ENCODE measurements around the gene SULT1A3. TPM values are rescaled to one million over a fixed set of nuclear protein-coding genes. Genes with fewer than 3 reads are reported as not detected.
"Not testable (repeated sequence)": the region's sequence is repeated elsewhere in the genome, so short reads cannot be mapped to it uniquely, and the experiment has no call there.

The SULT1A3 gene
- total RNA-seq, 1 experiment from 2014 or later = 8.3 TPM

DNA sequence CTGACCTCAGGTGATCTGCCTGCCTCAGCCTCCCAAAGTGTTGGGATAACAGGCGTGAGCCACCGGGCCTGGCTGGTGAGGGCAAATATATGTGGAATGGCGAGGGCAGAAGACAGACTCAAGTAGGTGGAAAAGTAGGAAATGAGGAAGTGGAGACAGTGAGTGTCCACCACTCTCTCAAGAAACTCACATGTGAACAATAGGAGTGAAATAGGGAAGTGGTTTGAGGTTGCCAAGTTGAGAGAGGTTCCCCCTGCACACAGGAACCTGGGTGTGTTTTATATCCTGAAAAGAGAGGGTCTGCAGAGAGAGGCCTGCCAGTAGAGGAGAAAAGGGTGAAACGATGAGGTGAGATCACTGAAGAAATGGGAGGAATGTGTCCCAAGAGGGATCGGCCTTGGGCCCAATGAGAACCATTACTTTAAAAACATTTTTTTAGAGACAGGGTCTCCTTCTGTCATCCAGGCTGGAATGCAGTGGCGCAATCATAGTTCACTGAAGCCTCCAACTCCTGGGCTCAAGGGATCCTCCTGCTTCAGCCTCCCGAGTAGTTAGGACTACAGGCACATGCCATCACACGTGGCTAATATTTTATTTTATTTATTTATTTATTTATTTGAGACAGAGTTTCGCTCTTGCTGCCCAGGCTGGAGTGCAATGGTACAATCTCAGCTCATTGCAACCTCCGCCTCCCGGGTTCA is 32.7 kb upstream of the SULT1A3 start (continued):
- TF ChIP-seq, protein P1, sequence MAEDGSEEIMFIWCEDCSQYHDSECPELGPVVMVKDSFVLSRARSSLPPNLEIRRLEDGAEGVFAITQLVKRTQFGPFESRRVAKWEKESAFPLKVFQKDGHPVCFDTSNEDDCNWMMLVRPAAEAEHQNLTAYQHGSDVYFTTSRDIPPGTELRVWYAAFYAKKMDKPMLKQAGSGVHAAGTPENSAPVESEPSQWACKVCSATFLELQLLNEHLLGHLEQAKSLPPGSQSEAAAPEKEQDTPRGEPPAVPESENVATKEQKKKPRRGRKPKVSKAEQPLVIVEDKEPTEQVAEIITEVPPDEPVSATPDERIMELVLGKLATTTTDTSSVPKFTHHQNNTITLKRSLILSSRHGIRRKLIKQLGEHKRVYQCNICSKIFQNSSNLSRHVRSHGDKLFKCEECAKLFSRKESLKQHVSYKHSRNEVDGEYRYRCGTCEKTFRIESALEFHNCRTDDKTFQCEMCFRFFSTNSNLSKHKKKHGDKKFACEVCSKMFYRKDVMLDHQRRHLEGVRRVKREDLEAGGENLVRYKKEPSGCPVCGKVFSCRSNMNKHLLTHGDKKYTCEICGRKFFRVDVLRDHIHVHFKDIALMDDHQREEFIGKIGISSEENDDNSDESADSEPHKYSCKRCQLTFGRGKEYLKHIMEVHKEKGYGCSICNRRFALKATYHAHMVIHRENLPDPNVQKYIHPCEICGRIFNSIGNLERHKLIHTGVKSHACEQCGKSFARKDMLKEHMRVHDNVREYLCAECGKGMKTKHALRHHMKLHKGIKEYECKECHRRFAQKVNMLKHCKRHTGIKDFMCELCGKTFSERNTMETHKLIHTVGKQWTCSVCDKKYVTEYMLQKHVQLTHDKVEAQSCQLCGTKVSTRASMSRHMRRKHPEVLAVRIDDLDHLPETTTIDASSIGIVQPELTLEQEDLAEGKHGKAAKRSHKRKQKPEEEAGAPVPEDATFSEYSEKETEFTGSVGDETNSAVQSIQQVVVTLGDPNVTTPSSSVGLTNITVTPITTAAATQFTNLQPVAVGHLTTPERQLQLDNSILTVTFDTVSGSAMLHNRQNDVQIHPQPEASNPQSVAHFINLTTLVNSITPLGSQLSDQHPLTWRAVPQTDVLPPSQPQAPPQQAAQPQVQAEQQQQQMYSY (CRISPR knock-in tag; IDR thresholded peaks at IDR 0.05) = no peak
- TF ChIP-seq, protein P2, sequence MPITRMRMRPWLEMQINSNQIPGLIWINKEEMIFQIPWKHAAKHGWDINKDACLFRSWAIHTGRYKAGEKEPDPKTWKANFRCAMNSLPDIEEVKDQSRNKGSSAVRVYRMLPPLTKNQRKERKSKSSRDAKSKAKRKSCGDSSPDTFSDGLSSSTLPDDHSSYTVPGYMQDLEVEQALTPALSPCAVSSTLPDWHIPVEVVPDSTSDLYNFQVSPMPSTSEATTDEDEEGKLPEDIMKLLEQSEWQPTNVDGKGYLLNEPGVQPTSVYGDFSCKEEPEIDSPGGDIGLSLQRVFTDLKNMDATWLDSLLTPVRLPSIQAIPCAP (CRISPR knock-in tag; IDR thresholded peaks at IDR 0.05) = no peak

DNA sequence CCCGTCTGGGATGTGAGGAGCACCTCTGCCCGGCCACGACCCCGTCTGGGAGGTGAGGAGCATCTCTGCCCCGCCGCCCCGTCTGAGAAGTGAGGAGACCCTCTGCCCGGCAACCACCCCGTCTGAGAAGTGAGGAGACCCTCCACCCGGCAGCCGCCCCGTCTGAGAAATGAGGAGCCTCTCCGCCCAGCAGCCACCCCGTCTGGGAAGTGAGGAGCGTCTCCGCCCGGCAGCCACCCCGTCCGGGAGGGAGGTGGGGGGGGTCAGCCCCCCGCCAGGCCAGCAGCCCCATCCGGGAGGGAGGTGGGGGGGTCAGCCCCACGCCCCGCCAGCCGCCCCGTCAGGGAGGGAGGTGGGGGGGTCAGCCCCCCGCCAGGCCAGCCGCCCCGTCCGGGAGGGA is 30.3 kb upstream of the SULT1A3 start:
- H3K4me3 Mint-ChIP-seq; H3K4me1 Mint-ChIP-seq; H3K27ac Mint-ChIP-seq; H3K9me3 Mint-ChIP-seq; POLR2A ChIA-PET; ATAC-seq; H3K36me3 Mint-ChIP-seq; DNase-seq (ENCODE audit: low spot score): not testable (repeated sequence)
- H3K27me3 Mint-ChIP-seq (ENCODE audit: low read depth) = peaks cover 24% of the 10 kb centered on the region
- CTCF ChIA-PET = interaction anchor here (1.9 kb wide), 1 partner anchor 57 kb away, joined by 6 read pairs; no protein-coding TSS in a partner anchor

DNA sequence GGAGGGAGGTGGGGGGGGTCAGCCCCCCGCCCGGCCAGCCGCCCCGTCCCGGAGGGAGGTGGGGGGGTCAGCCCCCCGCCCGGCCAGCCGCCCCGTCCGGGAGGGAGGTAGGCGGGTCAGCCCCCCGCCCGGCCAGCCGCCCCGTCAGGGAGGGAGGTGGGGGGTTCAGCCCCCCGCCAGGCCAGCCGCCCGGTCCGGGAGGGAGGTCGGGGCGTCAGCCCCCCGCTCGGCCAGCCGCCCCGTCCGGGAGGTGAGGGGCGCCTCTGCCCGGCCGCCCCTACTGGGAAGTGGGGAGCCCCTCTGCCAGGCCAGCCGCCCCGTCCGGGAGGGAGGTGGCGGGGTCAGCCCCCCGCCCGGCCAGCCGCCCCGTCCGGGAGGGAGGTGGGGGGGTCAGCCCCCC is 29.6 kb upstream of the SULT1A3 start:
- H3K36me3 Mint-ChIP-seq; POLR2A ChIA-PET; DNase-seq (ENCODE audit: low spot score); H3K27ac Mint-ChIP-seq; H3K4me1 Mint-ChIP-seq; H3K4me3 Mint-ChIP-seq; H3K9me3 Mint-ChIP-seq; CTCF ChIA-PET; ATAC-seq: not testable (repeated sequence)
- peaks cover 23% of the 10 kb centered on the region for H3K27me3 Mint-ChIP-seq (ENCODE audit: low read depth)

DNA sequence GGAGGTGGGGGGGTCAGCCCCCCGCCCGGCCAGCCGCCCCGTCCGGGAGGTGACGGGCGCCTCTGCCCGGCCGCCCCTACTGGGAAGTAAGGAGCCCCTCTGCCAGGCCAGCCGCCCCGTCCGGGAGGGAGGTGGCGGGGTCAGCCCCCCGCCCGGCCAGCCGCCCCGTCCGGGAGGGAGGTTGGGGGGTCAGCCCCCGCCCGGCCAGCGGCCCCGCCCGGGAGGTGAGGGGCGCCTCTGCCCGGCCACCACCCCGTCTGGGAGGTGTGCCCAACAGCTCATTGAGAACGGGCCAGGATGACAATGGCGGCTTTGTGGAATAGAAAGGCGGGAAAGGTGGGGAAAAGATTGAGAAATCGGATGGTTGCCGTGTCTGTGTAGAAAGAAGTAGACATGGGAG is 28.9 kb upstream of the SULT1A3 start:
- H3K4me3 Mint-ChIP-seq; H3K9me3 Mint-ChIP-seq; H3K4me1 Mint-ChIP-seq; POLR2A ChIA-PET; ATAC-seq; CTCF ChIA-PET; H3K36me3 Mint-ChIP-seq; DNase-seq (ENCODE audit: low spot score); H3K27ac Mint-ChIP-seq: not testable (repeated sequence)
- H3K27me3 Mint-ChIP-seq (ENCODE audit: low read depth) = peaks cover 18% of the 10 kb centered on the region

DNA sequence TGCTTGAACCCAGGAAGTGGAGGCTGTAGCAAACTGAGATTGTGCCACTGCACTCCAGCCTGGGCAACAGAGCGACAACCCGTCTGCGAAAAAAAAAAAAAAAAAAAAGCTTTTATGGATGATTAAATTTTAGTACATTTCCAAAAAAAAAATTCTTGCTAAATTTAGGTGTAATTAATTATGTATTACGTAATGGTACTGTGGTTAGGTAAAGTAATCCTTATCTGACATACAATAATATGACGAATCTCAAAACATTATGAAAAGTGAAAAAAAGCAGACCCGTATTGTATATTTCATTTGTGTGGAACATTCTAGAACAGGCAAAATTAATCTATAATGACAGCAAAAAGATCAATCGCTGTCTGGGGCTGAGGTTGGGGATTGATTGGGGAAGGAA is 26.0 kb upstream of the SULT1A3 start:
- H3K36me3 Mint-ChIP-seq = peaks cover 2% of the 10 kb centered on the region; the same call in 1 of the 2 replicates
- peaks cover 13% of the 10 kb centered on the region for H3K27me3 Mint-ChIP-seq (ENCODE audit: low read depth)
- no peak overlapping the region for H3K4me3 Mint-ChIP-seq
- H3K9me3 Mint-ChIP-seq = peaks cover 3% of the 10 kb centered on the region; the same call in 1 of the 2 replicates
- ATAC-seq (no peak), DNase-seq (ENCODE audit: low spot score) (no peak)
- ChIA-PET CTCF (no interaction called here), POLR2A (interaction anchor here (0.6 kb wide), 1 partner anchor 676 kb away, joined by 3 read pairs; no protein-coding TSS in a partner anchor)
- no peak overlapping the region for H3K27ac Mint-ChIP-seq
- H3K4me1 Mint-ChIP-seq = no peaks in the 10 kb centered on the region
- TF ChIP-seq TEAD1 (CRISPR knock-in tag; IDR thresholded peaks at IDR 0.05) = no peak
- TF ChIP-seq, protein P3, sequence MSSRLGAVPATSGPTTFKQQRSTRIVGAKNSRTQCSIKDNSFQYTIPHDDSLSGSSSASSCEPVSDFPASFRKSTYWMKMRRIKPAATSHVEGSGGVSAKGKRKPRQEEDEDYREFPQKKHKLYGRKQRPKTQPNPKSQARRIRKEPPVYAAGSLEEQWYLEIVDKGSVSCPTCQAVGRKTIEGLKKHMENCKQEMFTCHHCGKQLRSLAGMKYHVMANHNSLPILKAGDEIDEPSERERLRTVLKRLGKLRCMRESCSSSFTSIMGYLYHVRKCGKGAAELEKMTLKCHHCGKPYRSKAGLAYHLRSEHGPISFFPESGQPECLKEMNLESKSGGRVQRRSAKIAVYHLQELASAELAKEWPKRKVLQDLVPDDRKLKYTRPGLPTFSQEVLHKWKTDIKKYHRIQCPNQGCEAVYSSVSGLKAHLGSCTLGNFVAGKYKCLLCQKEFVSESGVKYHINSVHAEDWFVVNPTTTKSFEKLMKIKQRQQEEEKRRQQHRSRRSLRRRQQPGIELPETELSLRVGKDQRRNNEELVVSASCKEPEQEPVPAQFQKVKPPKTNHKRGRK (CRISPR knock-in tag; IDR thresholded peaks at IDR 0.05; ENCODE audit: borderline replicate concordance) = no peak
- TF ChIP-seq TP53 (CRISPR knock-in tag; IDR thresholded peaks at IDR 0.05) = no peak
- TF ChIP-seq, protein P4, sequence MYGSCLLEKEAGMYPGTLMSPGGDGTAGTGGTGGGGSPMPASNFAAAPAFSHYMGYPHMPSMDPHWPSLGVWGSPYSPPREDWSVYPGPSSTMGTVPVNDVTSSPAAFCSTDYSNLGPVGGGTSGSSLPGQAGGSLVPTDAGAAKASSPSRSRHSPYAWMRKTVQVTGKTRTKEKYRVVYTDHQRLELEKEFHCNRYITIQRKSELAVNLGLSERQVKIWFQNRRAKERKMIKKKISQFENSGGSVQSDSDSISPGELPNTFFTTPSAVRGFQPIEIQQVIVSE (CRISPR knock-in tag; IDR thresholded peaks at IDR 0.05; ENCODE audit: borderline replicate concordance) = no peak
- no peak for TF ChIP-seq FOXK1 (CRISPR knock-in tag; IDR thresholded peaks at IDR 0.05)
- TF ChIP-seq ZNF416 (CRISPR knock-in tag; IDR thresholded peaks at IDR 0.05) = no peak
- TF ChIP-seq ETV6 (CRISPR knock-in tag; IDR thresholded peaks at IDR 0.05) = no peak
- TF ChIP-seq, protein P5, sequence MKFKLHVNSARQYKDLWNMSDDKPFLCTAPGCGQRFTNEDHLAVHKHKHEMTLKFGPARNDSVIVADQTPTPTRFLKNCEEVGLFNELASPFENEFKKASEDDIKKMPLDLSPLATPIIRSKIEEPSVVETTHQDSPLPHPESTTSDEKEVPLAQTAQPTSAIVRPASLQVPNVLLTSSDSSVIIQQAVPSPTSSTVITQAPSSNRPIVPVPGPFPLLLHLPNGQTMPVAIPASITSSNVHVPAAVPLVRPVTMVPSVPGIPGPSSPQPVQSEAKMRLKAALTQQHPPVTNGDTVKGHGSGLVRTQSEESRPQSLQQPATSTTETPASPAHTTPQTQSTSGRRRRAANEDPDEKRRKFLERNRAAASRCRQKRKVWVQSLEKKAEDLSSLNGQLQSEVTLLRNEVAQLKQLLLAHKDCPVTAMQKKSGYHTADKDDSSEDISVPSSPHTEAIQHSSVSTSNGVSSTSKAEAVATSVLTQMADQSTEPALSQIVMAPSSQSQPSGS (CRISPR knock-in tag; IDR thresholded peaks at IDR 0.05; ENCODE audit: borderline replicate concordance, low read depth) = no peak
- no peak for TF ChIP-seq NR3C1 (CRISPR knock-in tag; conservative IDR thresholded peaks at IDR 0.05; ENCODE audit: low read depth)
- TF ChIP-seq, protein P6, sequence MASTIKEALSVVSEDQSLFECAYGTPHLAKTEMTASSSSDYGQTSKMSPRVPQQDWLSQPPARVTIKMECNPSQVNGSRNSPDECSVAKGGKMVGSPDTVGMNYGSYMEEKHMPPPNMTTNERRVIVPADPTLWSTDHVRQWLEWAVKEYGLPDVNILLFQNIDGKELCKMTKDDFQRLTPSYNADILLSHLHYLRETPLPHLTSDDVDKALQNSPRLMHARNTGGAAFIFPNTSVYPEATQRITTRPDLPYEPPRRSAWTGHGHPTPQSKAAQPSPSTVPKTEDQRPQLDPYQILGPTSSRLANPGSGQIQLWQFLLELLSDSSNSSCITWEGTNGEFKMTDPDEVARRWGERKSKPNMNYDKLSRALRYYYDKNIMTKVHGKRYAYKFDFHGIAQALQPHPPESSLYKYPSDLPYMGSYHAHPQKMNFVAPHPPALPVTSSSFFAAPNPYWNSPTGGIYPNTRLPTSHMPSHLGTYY (CRISPR knock-in tag; IDR thresholded peaks at IDR 0.05) = no peak
- TF ChIP-seq, protein P7, sequence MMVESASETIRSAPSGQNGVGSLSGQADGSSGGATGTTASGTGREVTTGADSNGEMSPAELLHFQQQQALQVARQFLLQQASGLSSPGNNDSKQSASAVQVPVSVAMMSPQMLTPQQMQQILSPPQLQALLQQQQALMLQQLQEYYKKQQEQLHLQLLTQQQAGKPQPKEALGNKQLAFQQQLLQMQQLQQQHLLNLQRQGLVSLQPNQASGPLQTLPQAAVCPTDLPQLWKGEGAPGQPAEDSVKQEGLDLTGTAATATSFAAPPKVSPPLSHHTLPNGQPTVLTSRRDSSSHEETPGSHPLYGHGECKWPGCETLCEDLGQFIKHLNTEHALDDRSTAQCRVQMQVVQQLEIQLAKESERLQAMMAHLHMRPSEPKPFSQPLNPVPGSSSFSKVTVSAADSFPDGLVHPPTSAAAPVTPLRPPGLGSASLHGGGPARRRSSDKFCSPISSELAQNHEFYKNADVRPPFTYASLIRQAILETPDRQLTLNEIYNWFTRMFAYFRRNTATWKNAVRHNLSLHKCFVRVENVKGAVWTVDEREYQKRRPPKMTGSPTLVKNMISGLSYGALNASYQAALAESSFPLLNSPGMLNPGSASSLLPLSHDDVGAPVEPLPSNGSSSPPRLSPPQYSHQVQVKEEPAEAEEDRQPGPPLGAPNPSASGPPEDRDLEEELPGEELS (CRISPR knock-in tag; IDR thresholded peaks at IDR 0.05) = no peak
